HS-27A (cell line): Measurements from ENCODE around the gene IKZF4.

ENCODE experiments used
- DNase-seq: peaks from one replicate; pipeline ENCODE4 v3.0.0-alpha.2; 2012; ENCODE audit warnings: low read depth, missing footprints

Gene IKZF4

DNA sequence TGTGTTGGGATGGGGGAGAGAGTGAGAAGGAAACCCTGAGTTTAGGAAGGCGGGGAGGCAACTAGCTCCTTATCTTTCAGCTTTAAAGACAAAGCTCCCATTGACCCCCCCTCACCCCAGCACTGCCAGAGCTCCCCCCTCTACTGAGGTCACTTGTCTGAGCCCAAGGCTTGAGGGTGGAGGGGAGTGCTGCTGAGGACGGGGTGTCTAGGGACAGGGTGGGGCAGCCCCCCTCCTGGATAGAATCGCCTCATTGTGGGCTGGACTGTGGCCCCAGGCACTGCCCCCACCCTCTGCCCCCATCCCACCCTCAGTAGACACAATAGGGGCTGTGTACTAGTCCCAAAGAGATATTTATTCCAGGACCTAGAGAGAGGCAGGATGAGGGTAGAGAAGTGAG is 62.1 kb downstream of the IKZF4 start:
- DNase-seq: no peak

GRCh38 chr12:56084958-56085543 is 64.2 kb downstream of the IKZF4 start:
- DNase-seq: no peak

- DNase-seq: no peak
These were observed 65.3 kb downstream of the IKZF4 start for GRCh38 chr12:56086096-56086495.

GRCh38 chr12:56086608-56087007 is 65.8 kb downstream of the IKZF4 start:
- no peak for DNase-seq

DNA sequence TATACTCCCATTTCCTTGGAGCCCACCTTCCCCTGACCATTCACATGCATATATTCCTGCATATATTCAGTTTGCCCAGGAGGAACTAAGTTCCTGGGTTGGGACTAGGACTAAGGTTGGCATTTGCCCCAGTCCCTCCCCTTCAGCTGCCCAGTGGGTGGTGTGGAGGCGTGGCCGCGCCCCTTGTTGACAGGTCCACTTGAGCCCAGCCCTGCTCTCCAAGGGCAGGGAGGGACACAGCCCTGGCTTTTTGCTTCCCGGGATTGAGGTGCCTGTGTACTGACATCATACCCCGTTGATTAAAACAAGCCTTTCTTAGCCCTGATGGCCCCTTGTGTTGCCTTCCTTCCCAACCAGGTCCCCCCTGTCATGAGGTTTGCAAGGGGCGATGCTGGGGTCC is 66.4 kb downstream of the IKZF4 start:
- no peak for DNase-seq
